ENCODE data around the gene C15orf40. TPM values are rescaled to one million over a fixed set of nuclear protein-coding genes. Genes with fewer than 3 reads are reported as not detected.

The C15orf40 gene
- total RNA-seq (ENCODE audit: low replicate concordance), result 9.9 and 15.3 TPM in 2 replicates

GRCh38 chr15:83011271-83012075, at the start of gene C15orf40:
Gene C15orf40 (minus strand): TSS chr15:83011639. CDS start chr15:83011607, 32 bp downstream.

GRCh38 chr15:82985688-82986441, 25.6 kb downstream of the C15orf40 start, which contains the start of gene RAMAC:
Gene RAMAC (plus strand): TSS chr15:82986210. CDS start chr15:82989019, 2,809 bp downstream.

GRCh38 chr15:82952158-82953081, 59.0 kb downstream of the C15orf40 start, which contains the start of gene HOMER2:
Gene HOMER2 (minus strand): TSS chr15:82952720. CDS start chr15:82952535, 185 bp downstream.

Other genes starting within 250 kb of the C15orf40 start
- under 0.01 TPM in 1 of 2 replicates, not detected in the other for gene FSD2, start 205.6 kb downstream of the C15orf40 start, total RNA-seq (ENCODE audit: low replicate concordance)
- 2.3 and 2.8 TPM in 2 replicates for gene WHAMM, start 202.0 kb downstream of the C15orf40 start, total RNA-seq (ENCODE audit: low replicate concordance)
- 2.4 and 9.4 TPM in 2 replicates for gene HOMER2, start 58.9 kb downstream of the C15orf40 start, total RNA-seq (ENCODE audit: low replicate concordance)
- gene RAMAC, start 25.4 kb downstream of the C15orf40 start, total RNA-seq (ENCODE audit: low replicate concordance), result 24.6 and 33.1 TPM in 2 replicates
- 42.9 and 72.3 TPM in 2 replicates for gene BTBD1, start 55.6 kb upstream of the C15orf40 start, total RNA-seq (ENCODE audit: low replicate concordance)
- 3.3 TPM in 1 of 2 replicates, not detected in the other for gene TM6SF1, start 96.0 kb upstream of the C15orf40 start, total RNA-seq (ENCODE audit: low replicate concordance)
- gene HDGFL3, start 196.2 kb upstream of the C15orf40 start, total RNA-seq (ENCODE audit: low replicate concordance), result 6.1 and 50.1 TPM in 2 replicates